GM12878 (cell line): ENCODE results near the gene LBR. TPM values are rescaled to one million over a fixed set of nuclear protein-coding genes. Genes with fewer than 3 reads are reported as not detected.

Experiments used
- ATAC-seq: fragments of 200-7000 bp; cut with Tn5 transposase; 3 replicates; pipeline ENCODE4 v1.9.1; 2020; ENCODE audit warnings: mild to moderate bottlenecking, moderate library complexity
- BruUV-seq: library from RNA; stranded (reverse); fragments of 400-500 nt; replicated peaks from 2 replicates; lab custom pipeline; 2021; lab: Mats Ljungman, UMichigan
- CTCF ChIA-PET: fragments of 300-600 bp; sonication (Branson Sonifier 250); formaldehyde crosslinking; extraction: SDS; loops from one replicate; lab custom pipeline; 2021; ENCODE audit warnings: inconsistent platforms; lab: Yijun Ruan, JAX
- POLR2A ChIA-PET: fragments of 350-600 bp; formaldehyde crosslinking; extraction: SDS; loops from one replicate; lab custom pipeline; 2021; ENCODE audit warnings: inconsistent platforms; lab: Charles Lee
- RAD21 ChIA-PET: fragments of 300-600 bp; sonication (Branson Sonifier 250); formaldehyde crosslinking; loops from one replicate; lab custom pipeline; 2023; ENCODE audit warnings: antibody characterized with exemption; ENCODE audit not compliant: unreplicated experiment; lab: Charles Lee
- SMC1A ChIA-PET: fragments of 300-600 bp; sonication (Branson Sonifier 250); formaldehyde crosslinking; loops from one replicate; lab custom pipeline; 2023; ENCODE audit not compliant: unreplicated experiment, uncharacterized antibody; lab: Charles Lee
- DNase-seq: peaks from one replicate; pipeline ENCODE4 v3.0.0-alpha.2; 2011; ENCODE audit warnings: low read depth, low spot score
- FAIRE-seq: peaks from 3 replicates; lab custom pipeline; 2011; peaks lifted over from hg19 to GRCh38; lab: Jason Lieb, UNC
- H2AFZ ChIP-seq: 2 replicates; pipeline ENCODE4 v1.6.0; 2011; ENCODE audit warnings: low read depth, low read length, control low read depth; ENCODE audit not compliant: control insufficient read depth
- H3K27ac ChIP-seq: 2 replicates; pipeline ENCODE4 v1.5.1; 2011; ENCODE audit warnings: control low read depth; ENCODE audit not compliant: control insufficient read depth, insufficient read depth
- H3K27me3 ChIP-seq, 2 experiments: replicated peaks in 1 of 2; 2 replicates each; pipeline versions ENCODE4 v1.6.0 to v1.6.1; 2011; ENCODE audit warnings: low read length in 1 of 2; ENCODE audit not compliant: control insufficient read depth in 2 of 2, insufficient read depth in 2 of 2
- H3K36me3 ChIP-seq, 2 experiments: 2 replicates each; pipeline ENCODE4 v1.5.1; 2011; ENCODE audit warnings: low read length in 1 of 2; ENCODE audit not compliant: control insufficient read depth in 2 of 2, insufficient read depth in 2 of 2
- H3K4me1 ChIP-seq: 2 replicates; pipeline ENCODE4 v1.6.1; 2011; ENCODE audit warnings: mild to moderate bottlenecking, low read length, moderate library complexity, mixed read lengths; ENCODE audit not compliant: control insufficient read depth, insufficient read depth
- H3K4me2 ChIP-seq: 2 replicates; pipeline ENCODE4 v1.6.0; 2011; ENCODE audit warnings: control low read depth; ENCODE audit not compliant: control insufficient read depth, insufficient read depth
- H3K4me3 ChIP-seq: fragments of 200-600 bp; sonication (generic); 2 replicates; pipeline ENCODE4 v1.5.1; 2016
- H3K79me2 ChIP-seq: 2 replicates; pipeline ENCODE4 v1.6.0; 2011; ENCODE audit warnings: low read length; ENCODE audit not compliant: control insufficient read depth, insufficient read depth
- H3K9ac ChIP-seq: 2 replicates; pipeline ENCODE4 v1.8.0; 2011; ENCODE audit warnings: low read length, control low read depth, mixed read lengths; ENCODE audit not compliant: control insufficient read depth, insufficient read depth
- H3K9me3 ChIP-seq: replicated peaks from 3 replicates; pipeline ENCODE4 v1.5.1; 2011; ENCODE audit warnings: mild to moderate bottlenecking, low read length; ENCODE audit not compliant: control insufficient read depth, insufficient read depth
- H4K20me1 ChIP-seq: 2 replicates; pipeline ENCODE4 v1.6.0; 2011; ENCODE audit not compliant: control insufficient read depth, insufficient read depth
- BCL11A ChIP-seq: IDR thresholded peaks from 2 replicates; pipeline ENCODE4 v1.6.1; 2011; ENCODE audit warnings: low read depth, low read length
- EED ChIP-seq: sonication (generic); IDR thresholded peaks from 2 replicates; pipeline ENCODE4 v1.6.1; 2016; ENCODE audit warnings: antibody characterized with exemption, low read depth
- EGR1 ChIP-seq, 2 experiments: IDR thresholded peaks; 1 replicate in 1 of 2; 2 replicates in 1 of 2; pipeline ENCODE4 v1.6.1; 2011 to 2012; ENCODE audit warnings: low read depth in 2 of 2, low read length in 2 of 2, borderline replicate concordance in 1 of 2, mild to moderate bottlenecking in 1 of 2, moderate library complexity in 1 of 2
- HDGF ChIP-seq: fragments of 450-650 bp; IDR thresholded peaks from 2 replicates; pipeline ENCODE4 v1.6.1; 2016; ENCODE audit warnings: antibody characterized with exemption
- JUND ChIP-seq: IDR thresholded peaks from 2 replicates; pipeline ENCODE4 v1.6.1; 2012; ENCODE audit warnings: low read depth, mild to moderate bottlenecking, low read length, improper control_type of control experiment, moderate library complexity
- MTA2 ChIP-seq: fragments of 450-650 bp; IDR thresholded peaks from 2 replicates; pipeline ENCODE4 v1.6.1; 2016; ENCODE audit warnings: low read depth, mild to moderate bottlenecking, moderate library complexity
- NFYA ChIP-seq: IDR thresholded peaks from 2 replicates; pipeline ENCODE4 v1.6.1; 2011; ENCODE audit warnings: low read depth, mild to moderate bottlenecking, low read length, improper control_type of control experiment, borderline replicate concordance
- NRF1 ChIP-seq: conservative IDR thresholded peaks from 2 replicates; pipeline ENCODE4 v1.6.1; 2011; ENCODE audit warnings: mild to moderate bottlenecking, low read depth, low read length, improper control_type of control experiment
- RUNX3 ChIP-seq: IDR thresholded peaks from 2 replicates; pipeline ENCODE4 v1.6.1; 2012; ENCODE audit warnings: low read length, inconsistent platforms
- SP1 ChIP-seq: IDR thresholded peaks from one replicate; pipeline ENCODE4 v1.6.1; 2011; ENCODE audit warnings: low read depth, low read length
- TBL1XR1 ChIP-seq: IDR thresholded peaks from 2 replicates; pipeline ENCODE4 v1.6.1; 2012; ENCODE audit warnings: low read depth, low read length, improper control_type of control experiment
- TCF7 ChIP-seq: IDR thresholded peaks from 2 replicates; pipeline ENCODE4 v1.6.1; 2014; ENCODE audit warnings: antibody characterized with exemption, borderline replicate concordance
- ZNF207 ChIP-seq: fragments of 450-650 bp; IDR thresholded peaks from 2 replicates; pipeline ENCODE4 v1.6.1; 2014; ENCODE audit warnings: antibody characterized with exemption, mild to moderate bottlenecking, borderline replicate concordance
- WGBS: methylation state at CpG from one replicate; pipeline ENCODE4 v1.1.6; 2016; ENCODE audit warnings: low lambda C conversion rate; ENCODE audit not compliant: insufficient replicate concordance, insufficient coverage; ENCODE audit errors: missing lambda C conversion rate; 5-methylcytosine and 5-hydroxymethylcytosine counted together
- in situ Hi-C: fragments of 300-500 bp; cut with MboI; formaldehyde crosslinking; loops from 9 replicates; pipeline ENCODE4 v1.14.3; 2018; ENCODE audit warnings: mixed read lengths
- intact Hi-C: fragments of 100-400 bp; cut with micrococcal nuclease; formaldehyde crosslinking; loops from one replicate; pipeline ENCODE4 v1.14.2; 2022; ENCODE audit not compliant: unreplicated experiment
- polyA plus RNA-seq, 11 experiments: library from polyadenylated mRNA; depleted of rRNA in 4 of 11; unstranded in 6 of 11; stranded (reverse) in 5 of 11; fragments of >200 nt; fragmentation: Nextera tagmentation in 4 of 11; fragmentation: Illumina TruSeq in 1 of 11; extraction: Ambion mirVana in 4 of 11; extraction: Trizol in 1 of 11; gene quantifications; 1 replicate in 1 of 11; 2 replicates in 10 of 11; pipeline versions ENCODE4 v1.2.1 to v1.2.3, GENCODE V29; 2011 to 2016; ENCODE audit warnings: inconsistent platforms in 2 of 11, missing spikeins in 2 of 11, low read depth in 1 of 11
- total RNA-seq, 4 experiments: library from RNA; depleted of rRNA in 3 of 4; stranded (reverse); fragments of >200 nt in 3 of 4; fragmentation: Illumina TruSeq in 1 of 4; extraction: Trizol in 1 of 4; gene quantifications; 2 replicates each; pipeline versions ENCODE4 v1.2.1 to v1.2.3, GENCODE V29; 2013 to 2021
- TF ChIP-seq, protein P1 (sequence below): fragments of 450-650 bp; conservative IDR thresholded peaks from 2 replicates; pipeline ENCODE4 v1.6.1; 2017; ENCODE audit warnings: mild to moderate bottlenecking, moderate library complexity
- TF ChIP-seq, protein P2 (sequence below): fragments of 450-650 bp; formaldehyde crosslinking; IDR thresholded peaks from 2 replicates; pipeline ENCODE4 v1.5.0; 2022; ENCODE audit warnings: mild to moderate bottlenecking, missing genetic modification characterization

Gene LBR
- total and polyA plus RNA-seq, 10 of the 15 experiments (the other 5 are each of a cell fraction or from before 2014, with no cell fraction given) = 81.8 to 178 (median 114) TPM

DNA sequence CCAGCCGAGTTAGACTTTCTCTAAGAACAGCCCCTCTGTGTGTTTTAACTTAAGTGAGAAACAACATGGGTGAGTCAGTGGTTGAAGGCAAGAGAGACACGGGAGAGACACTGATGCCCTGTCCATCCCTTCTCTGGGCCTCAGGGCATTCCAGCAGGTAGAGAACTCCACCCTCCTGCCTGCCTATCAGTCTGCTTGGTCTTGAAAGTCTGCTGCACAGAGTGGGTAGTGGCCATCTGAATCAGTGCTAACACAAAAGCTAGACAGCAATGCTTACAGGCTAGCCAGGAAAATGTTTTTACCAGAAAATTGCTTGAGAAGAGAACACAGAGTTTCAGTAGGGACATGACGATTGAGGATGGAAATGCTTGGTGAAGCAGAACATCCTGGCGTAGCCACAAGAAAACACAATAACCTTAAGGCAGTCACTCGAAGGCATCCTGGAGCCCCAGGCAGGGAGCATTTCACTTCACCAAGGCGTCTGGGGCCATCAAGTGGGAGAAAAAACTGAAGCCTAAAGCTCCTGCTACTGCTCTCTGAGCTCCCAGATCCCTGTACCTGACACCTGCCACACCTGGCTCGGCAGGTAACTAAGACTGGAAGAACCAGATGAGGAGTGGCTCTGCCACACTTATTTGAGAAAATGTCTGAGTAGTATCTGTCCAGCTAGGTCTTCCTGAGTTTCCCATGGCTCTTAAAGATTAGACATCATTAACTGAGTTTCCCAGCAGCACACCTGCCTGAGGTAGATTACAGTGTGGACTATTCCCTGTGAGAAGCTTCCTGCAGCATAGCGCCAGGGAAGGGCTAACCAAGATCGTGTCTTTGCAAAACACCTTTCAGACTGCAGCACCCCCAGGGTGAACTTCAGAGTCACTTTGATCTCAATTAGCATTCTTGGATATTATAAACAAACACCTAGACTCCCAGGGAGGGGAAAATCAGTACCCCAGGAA is 18.1 kb upstream of the LBR start (continued):
- no peak for TF ChIP-seq NRF1
- TF ChIP-seq, all 136 proteins: peak for 0

DNA sequence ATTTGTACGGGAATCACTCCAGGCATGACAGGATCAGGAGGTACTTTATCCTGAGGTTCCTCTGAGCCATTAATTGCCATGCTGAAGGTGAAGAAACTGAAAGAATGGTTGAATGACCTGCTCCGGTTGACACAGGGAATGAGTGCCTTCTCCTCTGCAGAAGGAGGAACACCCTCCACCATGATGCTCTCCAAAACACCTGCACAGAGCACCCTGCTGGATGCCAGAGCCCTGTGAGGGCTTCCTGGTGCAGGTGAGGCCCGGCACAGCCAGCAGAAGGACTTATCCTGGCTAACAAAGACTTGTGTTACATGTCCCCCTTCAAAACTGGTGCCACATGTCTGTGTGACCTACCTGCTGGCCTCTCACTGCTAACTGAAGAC is 14.3 kb upstream of the LBR start:
- Histone ChIP-seq H3K9ac (peak overlapping the region; percentile 47; the same call in 1 of the 2 replicates), H2AFZ (peak overlapping the region; percentile 91), H3K4me3 (peak overlapping the region; percentile 2; the same call in 1 of the 2 replicates), H3K9me3 (no peaks in the 10 kb centered on the region), H3K4me2 (peak overlapping the region; percentile 82), H3K79me2 (no peaks in the 10 kb centered on the region), H3K27me3 (no peaks in the 10 kb centered on the region), H3K27ac (peak overlapping the region; percentile 59), H4K20me1 (no peaks in the 10 kb centered on the region), H3K36me3 (no peaks in the 10 kb centered on the region), H3K4me1 (peaks cover 32% of the 10 kb centered on the region)
- TF ChIP-seq NFYA (no peak), TBL1XR1 (no peak), SP1 (no peak), EGR1 (IDR thresholded peaks at IDR 0.05; ENCODE audit: borderline replicate concordance in 1 of 2, low read depth in 2 of 2, low read length in 2 of 2) (no peak), EED (no peak), HDGF (no peak), TCF7 (no peak), MTA2 (no peak), ZNF207 (no peak), BCL11A (no peak), RUNX3 (no peak), JUND (no peak)
- TF ChIP-seq, protein P1, sequence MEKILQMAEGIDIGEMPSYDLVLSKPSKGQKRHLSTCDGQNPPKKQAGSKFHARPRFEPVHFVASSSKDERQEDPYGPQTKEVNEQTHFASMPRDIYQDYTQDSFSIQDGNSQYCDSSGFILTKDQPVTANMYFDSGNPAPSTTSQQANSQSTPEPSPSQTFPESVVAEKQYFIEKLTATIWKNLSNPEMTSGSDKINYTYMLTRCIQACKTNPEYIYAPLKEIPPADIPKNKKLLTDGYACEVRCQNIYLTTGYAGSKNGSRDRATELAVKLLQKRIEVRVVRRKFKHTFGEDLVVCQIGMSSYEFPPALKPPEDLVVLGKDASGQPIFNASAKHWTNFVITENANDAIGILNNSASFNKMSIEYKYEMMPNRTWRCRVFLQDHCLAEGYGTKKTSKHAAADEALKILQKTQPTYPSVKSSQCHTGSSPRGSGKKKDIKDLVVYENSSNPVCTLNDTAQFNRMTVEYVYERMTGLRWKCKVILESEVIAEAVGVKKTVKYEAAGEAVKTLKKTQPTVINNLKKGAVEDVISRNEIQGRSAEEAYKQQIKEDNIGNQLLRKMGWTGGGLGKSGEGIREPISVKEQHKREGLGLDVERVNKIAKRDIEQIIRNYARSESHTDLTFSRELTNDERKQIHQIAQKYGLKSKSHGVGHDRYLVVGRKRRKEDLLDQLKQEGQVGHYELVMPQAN = no peak
- TF ChIP-seq, protein P2, sequence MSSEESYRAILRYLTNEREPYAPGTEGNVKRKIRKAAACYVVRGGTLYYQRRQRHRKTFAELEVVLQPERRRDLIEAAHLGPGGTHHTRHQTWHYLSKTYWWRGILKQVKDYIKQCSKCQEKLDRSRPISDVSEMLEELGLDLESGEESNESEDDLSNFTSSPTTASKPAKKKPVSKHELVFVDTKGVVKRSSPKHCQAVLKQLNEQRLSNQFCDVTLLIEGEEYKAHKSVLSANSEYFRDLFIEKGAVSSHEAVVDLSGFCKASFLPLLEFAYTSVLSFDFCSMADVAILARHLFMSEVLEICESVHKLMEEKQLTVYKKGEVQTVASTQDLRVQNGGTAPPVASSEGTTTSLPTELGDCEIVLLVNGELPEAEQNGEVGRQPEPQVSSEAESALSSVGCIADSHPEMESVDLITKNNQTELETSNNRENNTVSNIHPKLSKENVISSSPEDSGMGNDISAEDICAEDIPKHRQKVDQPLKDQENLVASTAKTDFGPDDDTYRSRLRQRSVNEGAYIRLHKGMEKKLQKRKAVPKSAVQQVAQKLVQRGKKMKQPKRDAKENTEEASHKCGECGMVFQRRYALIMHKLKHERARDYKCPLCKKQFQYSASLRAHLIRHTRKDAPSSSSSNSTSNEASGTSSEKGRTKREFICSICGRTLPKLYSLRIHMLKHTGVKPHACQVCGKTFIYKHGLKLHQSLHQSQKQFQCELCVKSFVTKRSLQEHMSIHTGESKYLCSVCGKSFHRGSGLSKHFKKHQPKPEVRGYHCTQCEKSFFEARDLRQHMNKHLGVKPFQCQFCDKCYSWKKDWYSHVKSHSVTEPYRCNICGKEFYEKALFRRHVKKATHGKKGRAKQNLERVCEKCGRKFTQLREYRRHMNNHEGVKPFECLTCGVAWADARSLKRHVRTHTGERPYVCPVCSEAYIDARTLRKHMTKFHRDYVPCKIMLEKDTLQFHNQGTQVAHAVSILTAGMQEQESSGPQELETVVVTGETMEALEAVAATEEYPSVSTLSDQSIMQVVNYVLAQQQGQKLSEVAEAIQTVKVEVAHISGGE (CRISPR knock-in tag) = no peak
- no TSS peak for BruUV-seq
- intact Hi-C loops = no loop called here
- SMC1A ChIA-PET = interaction anchor here (0.9 to 7.3 kb wide), 4 partner anchors 15 to 123 kb away, joined by 3 to 108 read pairs (median 6); partner anchors contain the start of gene LBR
- ATAC-seq (no peak), DNase-seq (no peak), FAIRE-seq (no peak)
- RAD21 ChIA-PET = interaction anchor here (1.0 to 2.6 kb wide), 6 partner anchors 13 to 519 kb away, joined by 3 to 10 read pairs (median 4); no protein-coding TSS in a partner anchor
- in situ Hi-C loops = no loop called here
- 47% methylated on average over 3 of the region's 3 CpGs for WGBS
- POLR2A ChIA-PET = interaction anchor here (0.6 to 2.9 kb wide), 5 partner anchors 14 to 1270 kb away, joined by 3 to 11 read pairs (median 4); partner anchors contain the start of gene LBR
- CTCF ChIA-PET = interaction anchor here (0.7 to 3.5 kb wide), 9 partner anchors 9 to 537 kb away, joined by 3 to 53 read pairs (median 8); partner anchors contain the start of gene LBR
